Ascending aorta (tissue), 2 donors: ENCODE results near the gene GORASP2. TPM values are rescaled to one million over a fixed set of nuclear protein-coding genes. Genes with fewer than 3 reads are reported as not detected.

Experiments used
- DNase-seq, 2 donors: peaks; one replicate each; pipeline ENCODE4 v3.0.0-alpha.2; 2019; ENCODE audit warnings: low spot score in 2 of 2
- H3K27ac ChIP-seq, 2 donors: fragments of 200-600 bp; sonication (generic); one replicate each; pipeline ENCODE4 v1.5.1; 2016 to 2017; ENCODE audit warnings: mild to moderate bottlenecking in 1 of 2
- H3K27me3 ChIP-seq: fragments of 200-600 bp; sonication (generic); one replicate; pipeline ENCODE4 v1.5.1; 2017
- H3K36me3 ChIP-seq, 2 donors: fragments of 200-600 bp; sonication (generic); one replicate each; pipeline ENCODE4 v1.5.1; 2016
- H3K4me1 ChIP-seq, 2 donors: fragments of 200-600 bp; sonication (generic); one replicate each; pipeline ENCODE4 v1.5.1; 2016 to 2017; ENCODE audit warnings: mild to moderate bottlenecking in 1 of 2
- H3K4me3 ChIP-seq, 2 donors: fragments of 200-600 bp; sonication (generic); one replicate each; pipeline ENCODE4 v1.5.1; 2016 to 2017; ENCODE audit warnings: mild to moderate bottlenecking in 1 of 2
- H3K9me3 ChIP-seq, 2 donors: fragments of 200-600 bp; sonication (generic); one replicate each; pipeline ENCODE4 v1.5.1; 2016
- intact Hi-C: fragments of 100-400 bp; cut with DNase I; formaldehyde crosslinking; loops from one replicate; pipeline ENCODE4 v1.15.1; 2023
- total RNA-seq: library from RNA; depleted of rRNA; stranded (reverse); fragments of >200 nt; gene quantifications from one replicate; pipeline ENCODE4 v1.1.0, GENCODE V29; 2016
- TF ChIP-seq, protein P1 (sequence below), 3 experiments: fragments of 200-600 bp in 2 of 3; fragments of 450-650 bp in 1 of 3; sonication (generic) in 2 of 3; IDR thresholded peaks; one replicate each; pipeline ENCODE4 v1.5.1; 2016 to 2019; ENCODE audit warnings: antibody characterized with exemption in 3 of 3, mild to moderate bottlenecking in 1 of 3, moderate library complexity in 1 of 3

GORASP2 gene
- total RNA-seq, 1 donor from 2014 or later: 21.5 TPM

DNA sequence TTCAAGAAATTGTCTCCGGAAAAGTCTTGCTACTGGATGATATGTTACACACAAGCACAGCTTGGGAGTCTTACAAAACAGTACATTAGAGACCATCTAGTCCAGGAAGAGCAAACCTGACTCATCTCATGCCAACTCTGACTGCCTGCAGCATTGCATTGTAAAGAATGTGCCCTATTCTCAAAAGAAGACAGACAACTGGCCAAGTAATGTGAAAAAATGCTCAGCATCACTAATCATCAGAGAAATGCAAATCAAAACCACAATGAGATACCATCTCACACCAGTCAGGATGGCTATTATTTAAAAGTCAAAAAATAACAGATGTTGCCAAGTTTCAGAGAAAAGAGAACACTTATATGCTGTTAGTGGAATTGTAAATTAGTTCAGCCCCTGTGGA is 42.7 kb upstream of the GORASP2 start:
- no peak overlapping the region for H3K4me3 ChIP-seq
- H3K27ac ChIP-seq: no peak overlapping the region
- no peaks in the 10 kb centered on the region for H3K4me1 ChIP-seq
- DNase-seq: no peak
- H3K36me3 ChIP-seq: no peaks in the 10 kb centered on the region
- TF ChIP-seq, protein P1, sequence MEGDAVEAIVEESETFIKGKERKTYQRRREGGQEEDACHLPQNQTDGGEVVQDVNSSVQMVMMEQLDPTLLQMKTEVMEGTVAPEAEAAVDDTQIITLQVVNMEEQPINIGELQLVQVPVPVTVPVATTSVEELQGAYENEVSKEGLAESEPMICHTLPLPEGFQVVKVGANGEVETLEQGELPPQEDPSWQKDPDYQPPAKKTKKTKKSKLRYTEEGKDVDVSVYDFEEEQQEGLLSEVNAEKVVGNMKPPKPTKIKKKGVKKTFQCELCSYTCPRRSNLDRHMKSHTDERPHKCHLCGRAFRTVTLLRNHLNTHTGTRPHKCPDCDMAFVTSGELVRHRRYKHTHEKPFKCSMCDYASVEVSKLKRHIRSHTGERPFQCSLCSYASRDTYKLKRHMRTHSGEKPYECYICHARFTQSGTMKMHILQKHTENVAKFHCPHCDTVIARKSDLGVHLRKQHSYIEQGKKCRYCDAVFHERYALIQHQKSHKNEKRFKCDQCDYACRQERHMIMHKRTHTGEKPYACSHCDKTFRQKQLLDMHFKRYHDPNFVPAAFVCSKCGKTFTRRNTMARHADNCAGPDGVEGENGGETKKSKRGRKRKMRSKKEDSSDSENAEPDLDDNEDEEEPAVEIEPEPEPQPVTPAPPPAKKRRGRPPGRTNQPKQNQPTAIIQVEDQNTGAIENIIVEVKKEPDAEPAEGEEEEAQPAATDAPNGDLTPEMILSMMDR (IDR thresholded peaks at IDR 0.05): no peak
- no peaks in the 10 kb centered on the region for H3K9me3 ChIP-seq
- intact Hi-C loops: no loop called here
- no peaks in the 10 kb centered on the region for H3K27me3 ChIP-seq

DNA sequence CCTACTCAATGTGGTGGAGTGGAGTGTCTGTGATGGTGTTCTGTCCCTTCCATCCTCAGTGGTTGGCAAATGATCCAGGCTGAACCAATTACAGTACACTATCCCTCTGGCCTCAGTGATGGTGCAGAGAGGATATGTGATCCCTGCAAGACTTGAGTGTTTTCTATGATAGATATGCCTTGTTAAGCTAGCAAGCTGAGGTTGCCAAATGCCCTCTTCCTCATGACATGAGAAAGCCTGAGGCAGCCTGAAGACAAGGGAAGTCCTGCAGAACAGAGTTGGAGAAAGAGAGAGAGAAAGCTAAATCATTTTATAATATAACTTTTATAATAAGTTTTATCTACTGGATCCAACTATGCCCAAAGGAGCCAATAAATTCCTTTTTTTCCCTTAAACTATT is 41.6 kb upstream of the GORASP2 start:
- no peaks in the 10 kb centered on the region for H3K9me3 ChIP-seq
- intact Hi-C loops: no loop called here
- TF ChIP-seq, protein P1 (IDR thresholded peaks at IDR 0.05): no peak
- no peak overlapping the region for H3K27ac ChIP-seq
- no peaks in the 10 kb centered on the region for H3K36me3 ChIP-seq
- no peaks in the 10 kb centered on the region for H3K4me1 ChIP-seq
- no peaks in the 10 kb centered on the region for H3K27me3 ChIP-seq
- H3K4me3 ChIP-seq: no peak overlapping the region
- DNase-seq: no peak

DNA sequence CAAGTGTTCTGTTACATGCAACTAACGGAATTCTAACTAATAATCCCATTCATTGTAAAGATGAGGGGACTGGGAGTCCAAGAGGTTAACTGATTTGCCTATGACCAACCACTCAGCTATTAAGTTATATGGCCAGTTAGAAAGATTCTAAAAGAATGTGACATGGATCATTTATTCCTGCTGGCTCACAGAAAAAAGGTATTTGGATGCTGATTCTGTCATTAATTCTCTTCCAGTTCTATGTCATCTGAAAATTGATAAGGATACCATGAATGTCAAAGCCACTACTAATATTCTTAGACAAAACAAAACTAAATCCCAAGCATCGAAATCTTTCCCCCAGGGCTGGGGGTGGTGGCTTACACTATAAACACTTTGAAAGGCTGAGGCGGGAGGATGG is 41.2 kb upstream of the GORASP2 start:
- TF ChIP-seq, protein P1 (IDR thresholded peaks at IDR 0.05): no peak
- Histone ChIP-seq H3K36me3 (no peaks in the 10 kb centered on the region), H3K9me3 (no peaks in the 10 kb centered on the region), H3K4me1 (no peaks in the 10 kb centered on the region), H3K4me3 (no peak overlapping the region), H3K27ac (no peak overlapping the region), H3K27me3 (no peaks in the 10 kb centered on the region)
- intact Hi-C loops: no loop called here
- no peak for DNase-seq

DNA sequence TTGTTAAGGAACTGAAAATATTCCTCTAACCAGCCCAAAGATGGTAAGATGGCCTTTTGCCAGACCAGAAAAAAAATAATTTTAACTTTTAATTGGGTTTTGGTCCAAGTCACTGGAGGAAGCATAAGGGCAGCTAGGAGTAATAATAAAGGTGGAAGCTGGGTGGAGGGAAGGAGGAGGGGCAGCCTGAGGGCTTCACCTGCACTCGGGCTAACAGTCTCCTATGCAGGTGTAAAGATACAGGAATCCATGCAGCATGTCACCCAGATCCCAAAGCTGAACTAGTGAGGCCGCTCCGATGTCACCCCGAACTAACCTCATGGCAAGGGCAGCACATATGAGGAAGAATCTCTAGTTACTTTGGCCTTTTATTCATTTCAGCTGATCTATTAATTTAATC is 37.2 kb upstream of the GORASP2 start:
- DNase-seq: no peak
- no peaks in the 10 kb centered on the region for H3K27me3 ChIP-seq
- intact Hi-C loops: no loop called here
- H3K4me1 ChIP-seq: no peaks in the 10 kb centered on the region
- no peak overlapping the region for H3K4me3 ChIP-seq
- no peak overlapping the region for H3K27ac ChIP-seq
- no peaks in the 10 kb centered on the region for H3K9me3 ChIP-seq
- TF ChIP-seq, protein P1 (IDR thresholded peaks at IDR 0.05): no peak
- no peaks in the 10 kb centered on the region for H3K36me3 ChIP-seq

DNA sequence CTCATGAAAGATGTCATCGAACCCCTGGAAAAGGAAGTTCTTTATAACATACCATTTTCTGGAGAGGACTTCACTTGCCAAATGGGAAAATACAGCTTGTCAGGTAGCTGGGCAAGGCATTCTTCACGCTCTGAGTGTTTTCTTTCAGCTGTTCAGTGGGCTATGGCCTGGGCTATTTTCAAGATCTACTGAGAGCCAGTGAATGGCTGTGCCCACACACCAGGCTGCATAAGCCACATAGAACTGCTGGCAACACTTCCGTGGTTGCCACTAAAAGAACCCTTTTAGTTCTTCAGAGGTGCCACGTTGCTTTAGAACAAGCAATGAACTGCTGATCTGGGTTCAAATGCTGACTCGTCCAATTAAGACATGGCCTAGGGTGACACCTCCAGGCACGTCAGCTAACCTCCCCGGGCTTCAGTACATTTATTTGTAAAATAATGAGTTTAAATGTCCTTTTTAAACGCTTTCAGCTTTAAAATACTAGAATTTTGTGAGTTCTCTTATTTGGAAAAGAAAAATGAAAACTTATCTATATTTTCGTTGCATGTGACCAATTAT is 36.6 kb upstream of the GORASP2 start:
- TF ChIP-seq, protein P1 (IDR thresholded peaks at IDR 0.05): no peak
- Histone ChIP-seq H3K27ac (no peak overlapping the region), H3K27me3 (no peaks in the 10 kb centered on the region), H3K9me3 (no peaks in the 10 kb centered on the region), H3K36me3 (no peaks in the 10 kb centered on the region), H3K4me3 (no peak overlapping the region), H3K4me1 (no peaks in the 10 kb centered on the region)
- no peak for DNase-seq
- intact Hi-C loops: no loop called here
